Measurements from ENCODE around the gene ANKRD33B. TPM values are rescaled to one million over a fixed set of nuclear protein-coding genes. Genes with fewer than 3 reads are reported as not detected.
A peak's percentile ranks its signal among the peaks of the same experiment; 100 is the strongest.

The ANKRD33B gene
- total and polyA plus RNA-seq, 2 of the 8 experiments (the other 6 are each of a cell fraction or from before 2014, with no cell fraction given), result 6.9 to 20.6 TPM

DNA sequence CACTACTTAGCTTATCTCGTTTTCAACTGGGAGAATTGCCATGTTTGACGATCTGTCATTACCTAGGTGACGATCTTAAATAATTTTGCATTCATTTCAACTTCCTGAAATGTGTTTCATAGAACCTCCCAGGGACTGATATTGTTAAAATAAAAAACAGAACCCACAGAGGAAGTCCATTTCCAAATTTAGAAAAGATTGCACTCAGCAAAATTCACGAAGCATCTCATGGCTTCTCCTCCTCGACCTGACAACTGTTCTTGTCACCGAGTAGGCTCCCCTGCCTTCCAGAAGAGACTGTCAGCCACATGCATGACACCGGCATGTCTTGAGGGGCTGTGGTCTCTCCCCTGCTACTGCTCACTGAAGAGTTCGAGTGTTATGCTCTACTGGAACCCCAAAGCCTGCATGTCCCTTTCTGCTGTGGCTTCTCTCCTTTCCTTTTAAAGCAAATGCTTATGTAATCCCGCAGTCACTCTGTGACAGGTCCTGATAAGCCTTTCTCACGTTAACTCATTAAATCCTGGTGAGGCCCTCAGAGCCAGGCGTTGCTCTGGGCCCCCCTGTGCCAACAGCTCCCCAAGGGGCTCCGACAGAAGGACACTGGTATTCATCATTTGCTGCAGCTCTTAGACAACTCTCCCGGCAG is 26.8 kb upstream of the ANKRD33B start:
- Histone ChIP-seq H3K9me3 (ENCODE audit: insufficient read depth in 2 of 2, low read depth in 1 of 2, low read length in 1 of 2) (no peaks in the 10 kb centered on the region), H3K18ac (ENCODE audit: extremely low read depth, low read length) (0 out of 2 replicates have a peak overlapping the region, but pooled peaks have one; percentile 27), H3K23ac (ENCODE audit: insufficient read length) (no peak overlapping the region), H2AK5ac (ENCODE audit: low read depth, low read length) (0 out of 2 replicates have a peak overlapping the region, but pooled peaks have one; percentile 80), H4K20me1 (replicated peaks in 1 of 2; ENCODE audit: control insufficient read depth in 1 of 2, insufficient read depth in 2 of 2, low read length in 2 of 2) (no peaks in the 10 kb centered on the region), H3K4me1 (replicated peaks in 1 of 4; ENCODE audit: control insufficient read depth in 3 of 4, insufficient read depth in 4 of 4, low read length in 3 of 4) (no peaks in the 10 kb centered on the region; a peak in 2 of 7 replicates), H3K79me1 (ENCODE audit: low read depth, low read length) (no peaks in the 10 kb centered on the region), H3K4ac (replicated peaks; ENCODE audit: insufficient read length, low read depth, low read length) (no peak overlapping the region), H3K36me3 (ENCODE audit: control insufficient read depth in 2 of 4, insufficient read depth in 4 of 4, low read length in 3 of 4) (no peaks in the 10 kb centered on the region), H3K79me2 (ENCODE audit: control insufficient read depth in 1 of 2, insufficient read depth in 2 of 2, low read length in 2 of 2) (no peaks in the 10 kb centered on the region), H3K56ac (replicated peaks; ENCODE audit: insufficient read length, low read depth, low read length) (no peak overlapping the region), H3K9ac (replicated peaks in 1 of 4; ENCODE audit: extremely low read depth in 1 of 4, low read depth in 3 of 4, low read length in 3 of 4) (no peak overlapping the region), H2AFZ (ENCODE audit: low read length) (no peak overlapping the region), H2BK15ac (ENCODE audit: low read length) (0 out of 2 replicates have a peak overlapping the region, but pooled peaks have one; percentile 37), H4K8ac (ENCODE audit: extremely low read depth, insufficient read depth, low read length) (no peak overlapping the region), H3K4me2 (ENCODE audit: insufficient read depth in 1 of 2, low read depth in 2 of 2, low read length in 2 of 2) (no peak overlapping the region), H2BK5ac (ENCODE audit: low read depth, low read length) (no peak overlapping the region), H2BK12ac (ENCODE audit: low read depth, low read length) (no peak overlapping the region), H4K91ac (replicated peaks; ENCODE audit: insufficient read length, low read length) (no peak overlapping the region), H2BK20ac (ENCODE audit: low read length) (no peak overlapping the region), H3K23me2 (ENCODE audit: low read depth, low read length) (no peaks in the 10 kb centered on the region), H3K14ac (ENCODE audit: insufficient read length) (no peak overlapping the region), H4K5ac (ENCODE audit: insufficient read length, low read depth, low read length) (no peak overlapping the region), H3K4me3 (ENCODE audit: extremely low read depth in 1 of 4, insufficient read depth in 2 of 4, low read depth in 3 of 4, low read length in 4 of 4) (no peak overlapping the region), H3K27me3 (replicated peaks in 1 of 4; ENCODE audit: control insufficient read depth in 3 of 4, extremely low read depth in 1 of 4, insufficient read depth in 3 of 4, low read length in 3 of 4) (peaks cover 0 to 4% (median 1%) of the 10 kb centered on the region in 4 experiments; a peak in 3 of 7 replicates), H2BK120ac (replicated peaks; ENCODE audit: low read depth, low read length) (no peak overlapping the region), H3K27ac (ENCODE audit: low read depth, low read length) (no peak overlapping the region)
- ChIA-PET POLR2A (ENCODE audit: partially characterized antibody) (no interaction called here), CTCF (ENCODE audit: partially characterized antibody) (interaction anchor here (0.6 to 1.3 kb wide), 2 partner anchors 38 to 482 kb away, joined by 4 to 6 read pairs; no protein-coding TSS in a partner anchor)
- TF ChIP-seq GABPA (IDR thresholded peaks at IDR 0.05; ENCODE audit: borderline replicate concordance, insufficient read depth, low read length), result no peak
- TF ChIP-seq ZNF274 (IDR thresholded peaks at IDR 0.05; ENCODE audit: borderline replicate concordance, extremely low read depth, low read length), result no peak
- TF ChIP-seq JUN (IDR thresholded peaks at IDR 0.05; ENCODE audit: low read depth, low read length), result no peak
- DNase-seq (ENCODE audit: low read depth in 1 of 2, low spot score in 2 of 2) (no peak), FAIRE-seq (no peak)
- WGBS, 2 experiments (ENCODE audit: extremely low coverage in 1 of 2, insufficient coverage in 1 of 2, insufficient read length in 1 of 2, insufficient replicate concordance in 2 of 2, low coverage in 1 of 2, low lambda C conversion rate in 2 of 2, missing lambda C conversion rate in 1 of 2), result 79% methylated on average over 13 of the region's 13 CpGs; no CpG with 5 or more reads in 1 of the 2 experiments
